Right lobe of liver (tissue), 4 donors: ENCODE measurements around the gene SHMT1.

Experiments
- POLR2A ChIP-seq: fragments of 450-650 bp; IDR thresholded peaks from one replicate; pipeline ENCODE4 v1.6.1; 2017; ENCODE audit warnings: antibody characterized with exemption, mild to moderate bottlenecking
- TF ChIP-seq, protein P1 (sequence below), 4 donors: fragments of 200-600 bp in 3 of 4; fragments of 450-650 bp in 1 of 4; IDR thresholded peaks; one replicate each; pipeline versions ENCODE4 v1.5.1 to v1.8.0; 2016 to 2022; ENCODE audit warnings: antibody characterized with exemption in 4 of 4, mild to moderate bottlenecking in 2 of 4
- donor health status: DM: no; HTN: no; CAD: no.
- donor health status: DM: no; HTN: no; CAD: no.
- donor health status: DM: no; HTN: yes; CAD: no.

DNA sequence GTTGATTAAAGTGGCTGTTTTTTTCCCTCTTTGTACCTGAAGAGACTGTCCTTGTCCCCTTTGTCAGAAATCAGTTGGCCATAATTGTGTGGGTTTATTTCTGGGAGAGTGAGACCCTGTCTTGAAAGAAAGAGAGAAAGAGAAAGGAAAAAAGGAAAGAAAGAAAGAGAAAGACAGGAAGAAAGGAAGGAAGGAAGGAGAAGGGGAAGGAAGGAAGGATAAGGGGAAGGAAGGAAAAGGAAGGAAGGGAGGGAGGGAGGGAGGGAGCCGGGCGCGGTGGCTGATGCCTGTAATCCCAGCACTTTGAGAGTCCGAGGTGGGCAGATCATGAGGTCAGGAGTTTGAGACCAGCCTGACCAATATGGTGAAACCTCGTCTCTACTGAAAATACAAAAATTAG is 7.4 kb upstream of the SHMT1 start:
- TF ChIP-seq POLR2A, result no peak
- TF ChIP-seq, protein P1, sequence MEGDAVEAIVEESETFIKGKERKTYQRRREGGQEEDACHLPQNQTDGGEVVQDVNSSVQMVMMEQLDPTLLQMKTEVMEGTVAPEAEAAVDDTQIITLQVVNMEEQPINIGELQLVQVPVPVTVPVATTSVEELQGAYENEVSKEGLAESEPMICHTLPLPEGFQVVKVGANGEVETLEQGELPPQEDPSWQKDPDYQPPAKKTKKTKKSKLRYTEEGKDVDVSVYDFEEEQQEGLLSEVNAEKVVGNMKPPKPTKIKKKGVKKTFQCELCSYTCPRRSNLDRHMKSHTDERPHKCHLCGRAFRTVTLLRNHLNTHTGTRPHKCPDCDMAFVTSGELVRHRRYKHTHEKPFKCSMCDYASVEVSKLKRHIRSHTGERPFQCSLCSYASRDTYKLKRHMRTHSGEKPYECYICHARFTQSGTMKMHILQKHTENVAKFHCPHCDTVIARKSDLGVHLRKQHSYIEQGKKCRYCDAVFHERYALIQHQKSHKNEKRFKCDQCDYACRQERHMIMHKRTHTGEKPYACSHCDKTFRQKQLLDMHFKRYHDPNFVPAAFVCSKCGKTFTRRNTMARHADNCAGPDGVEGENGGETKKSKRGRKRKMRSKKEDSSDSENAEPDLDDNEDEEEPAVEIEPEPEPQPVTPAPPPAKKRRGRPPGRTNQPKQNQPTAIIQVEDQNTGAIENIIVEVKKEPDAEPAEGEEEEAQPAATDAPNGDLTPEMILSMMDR (IDR thresholded peaks at IDR 0.05), result no peak
